Retina (tissue), 1 donor: ENCODE data around the gene HCRTR1.
A peak's percentile ranks its signal among the peaks of the same experiment; 100 is the strongest.

Experiments used
- DNase-seq: peaks from one replicate; pipeline ENCODE4 v3.0.0-alpha.2; 2016

Gene HCRTR1

DNA sequence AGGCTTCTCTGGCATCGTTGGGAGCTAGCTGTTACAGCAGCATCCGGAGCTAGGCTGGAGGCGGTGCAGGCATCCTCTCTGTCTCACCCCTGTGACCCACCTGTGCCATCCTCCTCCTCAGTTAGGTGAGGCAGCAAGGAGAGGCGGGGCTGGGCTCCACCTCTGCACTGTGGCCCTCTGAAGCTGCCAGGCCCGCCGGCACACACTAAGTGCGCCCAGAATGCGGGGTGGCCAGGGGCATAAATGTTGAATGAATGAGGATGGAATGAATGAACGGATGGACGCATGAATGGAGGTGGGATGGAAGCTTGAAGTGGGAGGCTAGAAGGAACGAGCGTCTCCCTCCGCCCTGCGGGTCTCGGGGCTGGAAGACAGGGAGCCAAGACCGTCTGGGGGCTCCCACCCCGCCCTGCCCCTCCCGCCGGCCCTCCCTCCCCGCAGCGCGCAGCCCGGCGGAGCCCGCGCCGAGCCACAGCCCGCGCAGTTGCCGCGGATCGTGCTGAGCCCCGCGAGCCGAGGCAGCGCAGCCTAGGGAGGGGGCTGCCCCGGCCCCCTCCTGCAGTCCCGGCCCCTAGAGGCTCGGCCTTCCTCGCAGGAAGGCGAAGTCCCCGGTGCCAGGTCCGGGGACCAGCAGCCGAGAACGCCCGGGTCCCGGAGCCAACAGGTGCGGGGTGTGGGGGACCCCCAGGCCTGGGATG, at the start of gene HCRTR1:
TSS of gene HCRTR1 (plus strand) at position 472 of the 698 bp plus-strand sequence. CDS start 1,504 bp downstream, outside the sequence.
- peak; percentile 10 for DNase-seq

DNA sequence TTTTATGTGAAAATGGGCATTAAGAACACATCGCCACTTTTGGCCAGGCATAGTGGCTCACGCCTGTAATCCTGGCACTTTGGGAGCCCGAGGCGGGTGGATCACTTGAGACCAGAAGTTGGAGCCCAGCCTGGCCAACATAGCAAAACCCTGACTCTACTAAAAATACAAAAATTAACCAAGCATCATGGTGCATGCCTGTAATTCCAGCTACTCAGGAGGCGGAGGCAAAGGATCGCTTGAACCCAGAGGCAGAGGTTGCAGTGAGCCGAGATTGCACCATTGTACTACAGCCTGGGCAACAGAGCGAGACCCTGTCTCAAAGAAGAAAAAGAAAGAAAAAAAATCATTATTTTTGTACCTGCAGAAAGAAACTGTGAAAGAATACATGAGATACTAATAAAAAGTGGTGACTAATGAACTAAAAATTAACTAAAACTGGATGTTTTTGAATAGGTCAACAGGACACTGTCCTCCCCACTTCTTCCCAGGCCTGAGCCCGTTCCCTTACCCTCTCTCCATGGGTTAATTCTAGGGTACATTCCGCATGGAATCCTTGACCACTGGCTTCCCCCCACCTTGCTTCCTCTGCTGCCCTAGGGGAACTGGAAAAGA, 49.4 kb upstream of the HCRTR1 start:
- no peak for DNase-seq

DNA sequence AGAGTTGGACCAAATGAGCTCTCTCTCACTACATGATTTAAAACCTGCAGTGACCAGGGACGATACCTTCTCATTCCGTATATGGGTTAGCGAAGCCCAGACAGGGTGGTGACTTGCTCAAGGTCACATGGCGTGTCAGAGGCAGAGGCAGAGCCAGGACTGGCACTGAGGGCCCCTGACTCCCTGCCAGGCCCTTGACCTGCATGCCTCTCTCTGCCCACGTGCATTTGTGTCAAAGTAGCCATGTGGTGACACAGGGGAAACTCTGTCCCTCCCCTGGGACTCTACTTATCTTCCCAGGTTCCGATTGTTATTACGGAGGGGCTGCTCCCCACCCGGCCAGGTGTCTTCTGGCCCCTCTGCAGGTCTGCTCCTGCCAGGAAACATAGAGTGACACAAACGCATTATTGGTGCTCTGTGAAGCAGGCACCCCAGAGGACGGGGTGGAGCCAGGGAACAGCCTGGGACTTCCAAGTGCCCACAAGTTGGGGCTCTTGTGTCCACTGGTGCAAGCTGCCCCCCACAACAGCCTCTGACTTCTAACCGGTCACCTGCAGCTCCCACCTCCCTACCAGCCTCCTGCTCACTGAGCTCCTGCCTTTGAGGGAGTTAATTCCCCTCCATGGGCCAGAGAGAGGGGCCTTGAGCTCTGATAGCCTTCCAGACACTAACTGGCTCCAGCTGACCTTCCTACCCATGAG, 48.4 kb upstream of the HCRTR1 start:
- no peak for DNase-seq

DNA sequence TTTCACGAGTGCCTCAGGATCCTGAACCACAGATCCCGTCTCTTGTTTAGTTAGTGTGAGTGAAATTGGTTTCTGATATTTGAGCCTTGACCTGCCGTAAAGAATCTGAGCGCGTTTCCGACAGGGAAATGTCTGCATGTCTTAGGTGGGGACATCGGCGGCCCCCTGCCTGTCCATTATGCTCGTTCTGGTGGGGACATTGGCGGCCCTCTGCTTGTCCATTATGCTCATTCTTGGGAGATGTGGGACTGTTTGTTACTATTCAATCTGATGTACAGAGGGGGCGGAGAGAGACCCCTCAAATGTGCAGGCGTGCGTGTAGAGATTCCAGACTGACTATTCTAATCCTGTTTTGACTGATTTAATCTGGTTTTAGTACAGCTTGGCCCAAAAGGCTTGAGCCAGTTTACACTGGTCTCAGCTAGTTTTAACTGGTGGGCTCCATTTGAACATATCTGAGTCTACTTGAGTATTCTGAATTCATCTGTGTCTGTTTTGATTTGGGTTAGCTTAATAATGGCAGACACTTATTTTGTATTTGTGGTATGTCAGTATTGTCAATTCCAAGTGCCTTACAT, 47.8 kb upstream of the HCRTR1 start:
- DNase-seq: no peak

DNA sequence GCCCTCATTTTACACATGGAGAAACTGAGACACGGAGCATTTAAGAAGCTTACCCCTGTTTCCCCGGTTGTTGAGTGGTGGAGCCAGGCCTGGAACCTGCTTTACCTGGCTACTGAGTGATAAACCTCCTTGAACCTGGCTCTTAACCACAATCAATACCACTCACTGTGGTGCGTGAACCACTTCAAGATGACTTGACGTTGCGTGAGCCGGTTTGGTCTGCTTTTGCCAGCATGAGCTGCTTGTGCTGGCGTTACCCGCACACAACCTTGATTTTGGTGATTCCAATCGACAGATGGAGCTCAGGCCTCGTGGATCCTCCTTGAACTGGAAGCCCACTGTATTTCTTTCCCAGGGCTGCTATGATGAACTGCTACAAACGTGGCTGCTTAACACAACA, 47.3 kb upstream of the HCRTR1 start:
- DNase-seq: no peak

DNA sequence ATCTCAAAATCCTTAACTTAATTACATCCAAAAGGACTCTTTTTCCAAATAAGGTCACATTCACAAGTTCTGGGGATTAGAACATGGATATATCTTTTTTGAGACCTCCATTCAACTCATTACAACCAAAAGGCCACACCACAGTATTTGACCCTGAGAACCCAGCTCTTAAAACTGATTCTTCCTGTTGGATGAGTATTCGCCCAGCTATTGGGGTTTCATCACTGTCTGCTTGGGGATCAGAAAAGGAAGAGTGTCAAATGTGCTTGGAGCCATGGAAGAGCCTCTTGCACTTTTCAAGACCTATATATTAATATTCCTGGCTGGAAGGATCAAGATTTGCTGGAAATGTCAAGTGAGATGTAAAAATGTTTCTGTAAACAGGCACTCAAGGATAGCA, 46.6 kb upstream of the HCRTR1 start:
- DNase-seq: no peak

DNA sequence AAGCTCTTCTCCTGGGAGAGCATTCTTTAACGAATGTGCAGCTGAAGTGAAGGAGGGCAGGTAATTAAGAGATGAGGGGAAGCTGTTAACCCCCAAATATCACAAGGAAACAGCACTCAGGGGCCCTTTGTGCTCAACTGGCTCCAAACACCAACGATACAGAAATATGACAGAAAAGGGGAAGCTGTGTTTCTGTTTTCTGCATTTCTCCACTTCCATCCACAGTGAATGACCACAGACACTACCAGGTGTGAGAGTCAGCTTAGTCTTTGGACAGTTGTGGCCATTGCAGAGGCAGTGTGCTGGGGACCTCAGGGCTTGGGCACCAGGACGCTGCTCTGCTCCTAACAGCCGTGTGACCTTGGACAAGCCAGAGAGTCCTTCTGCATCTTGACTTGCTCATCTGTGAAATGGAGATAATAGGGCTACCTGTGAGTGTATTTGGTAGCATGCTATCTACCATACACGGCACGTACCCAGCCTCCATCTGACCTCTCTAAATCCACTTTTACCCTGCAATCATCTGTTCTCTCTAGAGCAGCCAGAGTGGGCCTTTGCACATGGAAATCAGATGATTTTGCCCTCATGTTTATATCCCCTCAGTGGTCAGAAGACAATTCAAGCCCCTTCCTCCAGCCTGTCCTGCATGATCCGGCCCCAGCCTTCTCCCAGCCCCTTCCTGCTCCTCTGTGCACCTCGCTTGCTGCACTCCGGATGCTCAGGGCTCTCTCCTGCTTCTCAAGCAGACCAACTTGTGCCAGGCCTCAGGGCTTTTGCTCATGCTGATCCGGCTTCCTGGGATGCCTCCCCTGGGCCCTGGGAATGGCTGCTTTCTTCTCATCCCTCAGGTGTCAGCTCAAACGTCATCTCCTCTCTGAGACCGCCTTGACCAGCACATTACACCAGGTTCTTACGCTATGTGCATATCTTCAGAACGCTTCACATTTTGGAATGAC, 45.9 kb upstream of the HCRTR1 start:
- DNase-seq: no peak

DNA sequence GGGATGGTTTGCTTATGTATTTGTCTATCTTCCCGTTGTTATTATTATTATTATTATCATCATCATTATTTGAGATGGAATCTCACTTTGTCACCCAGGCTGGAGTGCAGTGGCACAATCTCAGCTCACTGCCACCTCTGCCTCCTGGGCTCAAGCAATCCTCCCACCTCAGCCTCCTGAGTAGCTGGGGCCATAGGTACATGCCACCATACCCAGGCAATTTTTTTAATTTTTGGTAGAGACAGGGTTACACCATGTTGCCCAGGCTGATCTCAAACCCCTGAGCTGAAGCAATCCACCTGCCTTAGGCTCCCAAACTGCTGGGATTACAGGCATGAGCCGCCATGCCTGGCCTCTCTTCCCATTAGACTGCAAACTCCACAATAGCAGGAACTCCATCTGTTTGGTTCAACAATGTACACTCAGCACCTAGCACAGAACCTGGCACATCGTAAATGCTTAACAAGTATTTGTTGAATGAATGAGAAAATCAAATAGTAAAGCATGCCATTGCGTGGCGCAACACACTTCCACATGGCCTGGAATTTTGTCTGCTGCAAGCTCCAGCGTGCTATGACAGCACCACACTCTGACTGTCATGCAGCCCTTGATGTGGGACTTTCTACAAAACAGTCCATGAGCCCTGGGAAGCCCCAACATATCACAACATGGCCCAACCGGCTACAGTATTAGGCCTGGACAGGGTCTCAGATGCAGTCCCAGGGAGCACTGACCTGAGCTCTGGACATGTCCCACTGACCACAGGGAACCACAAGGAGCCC, 45.0 kb upstream of the HCRTR1 start:
- DNase-seq: no peak

DNA sequence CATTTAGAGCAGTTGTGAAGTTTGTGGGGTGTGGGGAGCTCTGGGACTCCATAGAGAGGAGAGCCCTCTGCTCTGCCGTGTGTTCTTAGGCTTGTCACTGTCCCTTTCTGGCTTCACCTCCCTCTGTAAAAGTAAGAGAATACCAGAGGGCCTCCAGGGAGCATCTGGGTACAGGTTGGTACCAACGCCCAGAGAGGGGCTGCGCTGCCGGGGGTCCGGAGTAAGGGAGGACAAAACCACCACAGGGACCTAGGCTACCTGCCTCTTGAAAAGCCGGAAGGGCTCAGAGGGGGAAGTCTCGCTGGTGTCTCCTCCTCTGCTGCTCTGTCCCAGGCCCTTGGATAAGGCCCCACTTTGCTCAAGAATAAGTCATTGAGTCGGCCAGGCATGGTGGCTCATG, 44.2 kb upstream of the HCRTR1 start:
- DNase-seq: no peak

DNA sequence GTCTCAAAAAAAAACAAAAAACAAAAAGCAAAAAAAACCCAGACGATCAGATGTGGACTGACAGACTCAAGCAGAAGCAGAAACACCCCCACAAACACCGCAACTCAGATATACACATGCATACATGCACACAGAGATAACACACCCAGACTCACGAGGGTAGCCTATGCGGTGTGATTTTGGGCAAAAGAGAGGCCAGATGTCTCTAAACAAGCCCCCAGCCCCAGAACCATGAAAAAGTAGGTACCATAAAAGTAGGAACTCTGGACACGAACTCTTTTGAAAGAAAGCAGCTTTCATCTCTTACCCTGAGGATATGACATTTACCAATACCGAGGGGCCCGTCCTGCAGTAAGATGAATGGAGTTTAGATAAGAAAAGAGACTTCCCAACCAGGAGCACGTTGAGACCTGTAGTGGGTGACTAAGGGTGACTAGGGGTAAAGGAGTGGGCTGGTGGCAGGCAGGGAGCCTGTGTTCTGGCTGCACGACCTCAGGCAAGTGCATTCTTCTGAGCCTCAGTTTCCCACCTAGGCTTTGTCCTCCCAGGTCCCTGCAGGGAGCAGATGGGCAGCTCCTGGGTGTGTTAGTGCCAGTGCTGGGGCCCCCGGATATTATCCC, 42.6 kb upstream of the HCRTR1 start:
- no peak for DNase-seq

DNA sequence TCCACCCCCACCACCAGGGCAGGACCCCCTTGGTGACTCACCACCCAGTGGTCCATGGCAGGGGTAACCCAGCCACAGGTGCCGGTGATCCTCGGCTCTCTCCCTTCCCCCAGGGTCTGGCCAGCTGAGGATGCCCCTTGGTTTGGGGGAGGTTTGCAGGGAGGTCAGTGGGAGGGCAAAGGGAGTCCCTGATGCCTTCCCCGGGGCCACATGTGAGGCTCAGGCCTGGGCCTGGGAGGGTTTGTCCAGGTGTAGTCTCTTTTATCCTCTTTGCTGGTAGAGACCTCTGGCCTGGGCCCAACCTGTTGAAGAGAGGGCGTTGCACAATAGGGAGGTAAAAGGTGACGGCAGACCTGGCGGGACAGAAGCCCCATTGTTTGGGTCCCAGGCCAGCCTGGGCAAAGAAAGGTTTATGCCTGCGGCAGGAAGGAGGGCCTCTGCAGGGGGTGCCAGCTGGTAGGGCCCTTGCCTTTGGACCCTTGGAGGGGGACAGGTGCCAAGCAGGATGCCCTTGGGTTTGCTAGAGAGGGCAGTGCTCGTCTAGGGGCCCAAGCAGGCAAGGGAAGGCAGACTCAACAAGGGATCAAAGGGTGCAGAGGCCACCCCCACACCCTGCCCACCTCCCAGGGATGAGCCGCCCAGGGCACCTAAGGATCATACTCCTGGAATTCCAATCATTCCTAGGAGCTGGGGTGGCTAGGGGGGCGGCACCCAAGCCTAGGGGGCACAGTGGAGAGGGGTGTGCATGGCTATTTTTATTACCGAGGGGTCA, 41.9 kb upstream of the HCRTR1 start:
- no peak for DNase-seq

DNA sequence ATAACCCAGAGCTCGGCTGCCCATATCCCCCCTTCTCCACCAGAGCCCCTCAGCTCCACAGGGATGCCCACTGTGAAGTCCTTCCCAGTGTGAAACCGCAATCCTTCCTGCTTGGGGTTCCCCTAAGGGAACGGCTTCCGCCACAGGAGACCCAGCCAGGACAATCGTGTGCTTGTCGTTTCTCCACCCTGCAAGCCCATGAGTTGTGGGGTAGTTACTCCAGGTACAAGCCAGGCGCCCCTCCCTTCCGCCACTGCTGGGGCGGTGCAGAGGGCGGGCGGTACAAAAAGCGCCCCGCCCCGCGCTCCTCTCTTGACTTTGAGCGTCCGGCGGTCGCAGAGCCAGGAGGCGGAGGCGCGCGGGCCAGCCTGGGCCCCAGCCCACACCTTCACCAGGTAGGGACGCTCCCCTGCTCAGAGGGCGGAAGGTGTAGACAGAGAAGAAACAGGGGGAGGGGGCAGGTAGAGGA, 41.3 kb upstream of the HCRTR1 start, which contains the start of gene TINAGL1:
TSS of gene TINAGL1 (plus strand) at position 315 of the 469 bp plus-strand sequence. CDS start 634 bp downstream, outside the sequence.
- no peak for DNase-seq

DNA sequence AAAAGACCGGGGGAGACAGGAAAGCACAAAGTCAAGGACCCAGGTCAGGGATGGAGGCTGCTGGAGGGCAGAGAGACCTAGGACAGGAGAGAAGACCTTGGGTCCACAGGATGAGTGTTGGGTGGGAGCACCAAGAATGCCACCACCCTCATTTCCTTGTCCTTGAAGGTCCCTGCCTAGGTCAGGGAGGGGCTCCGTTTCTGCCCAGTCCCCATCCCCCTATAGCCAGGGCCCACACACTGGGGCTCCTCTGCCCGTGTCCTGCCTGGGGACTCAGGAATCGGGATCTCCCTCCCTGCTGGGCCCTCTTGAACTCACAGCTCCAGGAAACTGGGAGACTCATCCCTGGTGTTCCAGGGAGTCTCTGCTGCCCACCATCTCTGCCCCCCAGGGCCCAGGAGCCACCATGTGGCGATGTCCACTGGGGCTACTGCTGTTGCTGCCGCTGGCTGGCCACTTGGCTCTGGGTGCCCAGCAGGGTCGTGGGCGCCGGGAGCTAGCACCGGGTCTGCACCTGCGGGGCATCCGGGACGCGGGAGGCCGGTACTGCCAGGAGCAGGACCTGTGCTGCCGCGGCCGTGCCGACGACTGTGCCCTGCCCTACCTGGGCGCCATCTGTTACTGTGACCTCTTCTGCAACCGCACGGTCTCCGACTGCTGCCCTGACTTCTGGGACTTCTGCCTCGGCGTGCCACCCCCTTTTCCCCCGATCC, 40.6 kb upstream of the HCRTR1 start:
- DNase-seq: no peak

DNA sequence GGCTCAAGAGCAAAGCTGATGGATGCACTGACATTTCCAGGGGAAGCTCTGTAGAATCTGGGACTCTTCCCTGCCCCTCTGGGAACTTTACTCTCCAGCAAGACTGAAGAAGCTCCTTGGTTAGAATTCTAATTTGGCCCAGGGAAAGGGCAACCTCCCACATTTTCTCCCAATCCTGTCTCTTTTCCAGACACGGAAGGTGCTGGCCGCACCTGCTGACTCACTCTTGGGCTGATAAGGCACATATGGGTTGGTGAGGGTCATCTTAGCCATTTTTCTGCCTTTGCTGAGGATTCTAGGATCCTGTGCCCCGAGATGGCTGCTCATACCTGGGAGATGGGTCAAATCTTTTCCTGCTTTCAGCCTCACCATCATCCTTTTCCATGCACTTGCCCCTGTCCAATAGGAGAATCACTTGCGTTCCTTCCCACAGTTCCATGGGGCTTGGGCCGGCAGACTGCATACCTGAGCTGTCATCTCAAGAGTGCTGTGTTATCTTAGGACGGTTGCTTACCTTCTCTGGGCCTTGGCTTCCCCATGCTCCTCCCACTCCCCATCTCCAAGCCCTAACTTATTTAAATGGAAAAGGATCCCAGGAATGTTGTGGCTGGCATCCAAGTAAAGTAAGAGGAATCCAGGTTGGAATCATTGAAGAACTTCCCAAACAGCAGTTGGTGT, 39.8 kb upstream of the HCRTR1 start:
- DNase-seq: no peak

DNA sequence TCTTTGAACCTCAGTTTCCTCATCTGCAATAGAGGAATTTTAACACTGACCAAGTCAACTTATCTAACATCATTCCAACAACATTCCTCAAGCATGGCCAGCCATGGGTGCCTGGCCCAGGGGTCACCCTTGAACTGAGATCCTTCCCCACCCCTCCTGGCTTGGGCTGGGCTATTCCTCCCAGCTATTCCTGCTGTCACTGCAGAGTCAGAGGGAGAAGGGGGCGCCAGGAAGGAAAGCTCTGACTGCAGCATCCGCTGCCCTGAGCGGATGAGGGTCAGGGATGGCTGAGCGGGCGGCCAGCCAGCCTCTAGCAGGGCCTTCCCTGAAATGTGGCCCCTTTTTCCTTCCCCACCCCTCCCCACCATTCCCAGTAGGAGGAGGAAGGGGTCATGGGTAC, 38.1 kb upstream of the HCRTR1 start:
- no peak for DNase-seq

DNA sequence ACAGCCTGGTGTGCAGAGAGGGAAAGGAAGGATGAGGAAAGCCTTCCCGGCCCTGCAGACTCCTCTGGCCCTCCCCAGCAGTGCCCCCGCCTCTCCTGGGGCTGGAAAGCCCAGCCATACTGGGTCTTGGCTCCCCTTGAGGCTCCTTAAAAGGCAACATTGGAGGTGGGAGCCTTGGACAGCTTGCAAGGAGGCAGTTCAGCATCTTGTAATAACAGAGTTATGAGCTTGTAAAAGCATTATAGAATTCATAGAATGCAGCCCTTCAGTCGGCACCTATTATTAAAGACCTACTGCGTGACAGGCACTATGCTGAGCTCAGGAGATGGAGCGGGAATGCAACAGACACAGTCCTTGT, 37.0 kb upstream of the HCRTR1 start:
- DNase-seq: no peak

DNA sequence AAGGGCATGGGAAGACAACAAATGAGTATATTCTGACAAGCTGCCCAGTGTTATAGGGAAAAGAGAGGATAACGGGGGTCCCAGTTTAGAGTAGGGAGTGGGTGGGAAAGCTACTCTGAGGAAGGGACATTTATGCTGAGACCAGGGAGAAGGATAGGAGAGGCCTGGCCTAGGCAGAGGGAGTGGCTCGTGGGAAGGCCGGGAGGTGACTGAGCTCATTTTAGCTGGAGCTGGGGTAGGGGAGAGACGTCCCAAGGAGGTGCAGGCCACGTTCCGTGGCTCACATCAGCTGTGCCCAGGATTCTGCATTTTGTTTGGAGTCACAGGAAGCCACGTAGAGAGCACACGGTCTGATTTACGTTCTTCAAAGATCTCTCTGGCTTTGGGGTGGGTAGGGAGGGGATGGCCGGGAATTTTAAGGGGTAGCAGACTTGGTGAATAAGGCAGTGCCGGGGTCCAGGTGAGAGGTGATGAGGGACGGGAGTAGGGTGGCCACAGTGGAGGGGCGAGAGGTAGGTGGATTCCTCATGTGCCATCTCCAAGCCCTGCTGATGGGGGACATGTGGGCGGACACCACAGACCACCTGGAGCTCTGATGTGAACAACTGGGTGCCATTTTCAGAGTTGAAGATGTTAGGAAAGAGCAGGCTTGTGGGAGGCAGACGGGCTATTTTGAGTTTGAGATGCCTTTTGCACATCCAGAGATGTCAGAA, 36.4 kb upstream of the HCRTR1 start:
- DNase-seq: no peak
